Cardiac fibroblast (primary cell): ENCODE results near the gene KRT72.
A peak's percentile ranks its signal among the peaks of the same experiment; 100 is the strongest.

Experiments
- DNase-seq, 2 donors: peaks; one replicate each; pipeline versions ENCODE4 v3.0.0 to v3.0.0-alpha.2; 2010; ENCODE audit warnings: low read depth in 2 of 2
- H3K4me3 ChIP-seq, 2 donors: replicated peaks in 1 of 2; 1 replicate in 1 of 2; 2 replicates in 1 of 2; pipeline ENCODE4 v1.5.1; 2011; ENCODE audit warnings: low read depth in 2 of 2, low read length in 2 of 2, mild to moderate bottlenecking in 2 of 2, moderate library complexity in 1 of 2
- CTCF ChIP-seq: IDR thresholded peaks from one replicate; pipeline ENCODE4 v1.5.1; 2011; ENCODE audit warnings: low read depth, mild to moderate bottlenecking, low read length, inconsistent platforms

KRT72 gene

GRCh38 chr12:52552681-52553195, 48.5 kb downstream of the KRT72 start, which contains the start of gene KRT71:
Gene KRT71 (minus strand): TSS chr12:52553145. CDS start chr12:52553077, 68 bp downstream.
- no peak within 1 kb of the TSS for H3K4me3 ChIP-seq
- TF ChIP-seq CTCF: no peak
- DNase-seq: no peak

GRCh38 chr12:52552055-52552454, 49.2 kb downstream of the KRT72 start:
- TF ChIP-seq CTCF: no peak
- no peak for DNase-seq
- H3K4me3 ChIP-seq: no peak overlapping the region

- DNase-seq: no peak
- H3K4me3 ChIP-seq: no peak overlapping the region
- no peak for TF ChIP-seq CTCF
These were observed 49.9 kb downstream of the KRT72 start for GRCh38 chr12:52551216-52551865.

- no peak for TF ChIP-seq CTCF
- no peak overlapping the region for H3K4me3 ChIP-seq
- DNase-seq: no peak
These were observed 55.1 kb downstream of the KRT72 start for GRCh38 chr12:52546126-52546525.

GRCh38 chr12:52543985-52544883, 57.0 kb downstream of the KRT72 start:
- H3K4me3 ChIP-seq: no peak overlapping the region
- peak; percentile 15 for TF ChIP-seq CTCF
- peak in 1 of 2 donors; percentile 5 for DNase-seq

- DNase-seq: no peak
- H3K4me3 ChIP-seq: no peak overlapping the region
- no peak for TF ChIP-seq CTCF
These were observed 58.4 kb downstream of the KRT72 start for GRCh38 chr12:52542785-52543318.
